ENCODE measurements around the gene TAPBP.

The TAPBP gene

GRCh38 chr6:33250731-33251130 is 63.1 kb downstream of the TAPBP start:
- TF ChIP-seq TEAD4 (IDR thresholded peaks at IDR 0.05) (no peak), RAD21 (IDR thresholded peaks at IDR 0.05; ENCODE audit: low read depth) (no peak), EP300 (IDR thresholded peaks at IDR 0.05; ENCODE audit: borderline replicate concordance) (no peak), TAF1 (IDR thresholded peaks at IDR 0.05; ENCODE audit: low read depth) (no peak), CREB1 (IDR thresholded peaks at IDR 0.05; ENCODE audit: low read depth) (no peak), TCF12 (IDR thresholded peaks at IDR 0.05; ENCODE audit: low read depth) (no peak), YY1 (IDR thresholded peaks at IDR 0.05; ENCODE audit: low read depth) (no peak), USF1 (IDR thresholded peaks at IDR 0.05) (no peak), MAX (IDR thresholded peaks at IDR 0.05) (no peak), REST (IDR thresholded peaks at IDR 0.05; ENCODE audit: low read depth) (no peak), FOXM1 (IDR thresholded peaks at IDR 0.05; ENCODE audit: borderline replicate concordance, low read depth) (no peak), NFIC (IDR thresholded peaks at IDR 0.05) (no peak), CEBPB (IDR thresholded peaks at IDR 0.05) (no peak)

GRCh38 chr6:33249732-33250630 is 63.9 kb downstream of the TAPBP start:
- TF ChIP-seq MAX (IDR thresholded peaks at IDR 0.05) (no peak), TAF1 (IDR thresholded peaks at IDR 0.05; ENCODE audit: low read depth) (0 out of 2 replicates have a peak, but pooled peaks have one; percentile 5)
